ENCODE measurements around the gene AGL. TPM values are rescaled to one million over a fixed set of nuclear protein-coding genes. Genes with fewer than 3 reads are reported as not detected.

AGL gene
- total and polyA plus RNA-seq, 2 of the 4 experiments (the other 2 are of a cell fraction): 2.4 to 7.0 TPM

DNA sequence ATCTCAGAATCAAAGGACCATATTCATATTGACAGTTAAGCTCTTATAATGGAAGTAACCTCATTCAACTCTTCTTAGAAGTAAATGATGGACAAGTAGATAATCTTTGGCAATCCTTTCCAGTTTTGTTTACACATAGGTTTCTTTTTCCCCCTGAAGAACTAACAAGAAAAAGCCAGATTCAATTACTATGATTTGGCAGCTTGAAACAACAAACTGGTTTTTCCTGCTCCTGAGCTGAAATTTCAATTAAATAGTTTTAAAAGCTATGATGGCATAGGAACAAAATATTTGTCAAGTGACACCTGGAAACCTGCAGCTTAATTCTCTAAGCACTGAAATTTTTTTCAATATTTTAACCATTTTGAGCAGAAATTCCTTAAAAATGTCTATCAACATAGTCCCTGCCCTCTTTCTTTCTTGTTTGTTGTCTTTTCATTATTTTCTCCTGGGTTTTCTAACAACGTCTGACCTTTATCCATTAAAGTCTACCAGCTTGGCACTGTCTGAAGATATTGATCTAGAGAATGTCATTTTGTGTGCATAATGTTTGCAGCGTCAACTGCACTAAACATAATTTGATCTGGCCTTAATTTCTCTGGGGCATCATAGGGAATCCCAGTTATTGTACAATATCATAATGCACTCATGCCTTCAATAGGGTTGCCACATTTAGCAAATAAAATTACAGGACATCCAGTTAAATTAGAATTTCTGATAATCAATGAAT, 115.7 kb downstream of the AGL start:
- Histone ChIP-seq H3K14ac (replicated peaks; ENCODE audit: low read depth, low read length) (no peak overlapping the region), H3K36me3 (ENCODE audit: control insufficient read depth, insufficient read depth, low read length) (no peaks in the 10 kb centered on the region), H2BK120ac (ENCODE audit: low read depth, low read length) (no peak overlapping the region), H3K27me3 (ENCODE audit: control insufficient read depth, insufficient read depth, low read length) (no peaks in the 10 kb centered on the region), H4K20me1 (ENCODE audit: insufficient read depth, low read length) (no peaks in the 10 kb centered on the region), H2AFZ (replicated peaks; ENCODE audit: low read length, poor library complexity) (no peak overlapping the region), H3K79me1 (ENCODE audit: low read depth in 1 of 2, low read length in 2 of 2) (peaks cover 6 to 15% of the 10 kb centered on the region in 2 experiments; a peak in 3 of 4 replicates), H3K4me2 (ENCODE audit: low read depth, low read length) (no peak overlapping the region), H2BK20ac (ENCODE audit: low read depth, low read length) (no peak overlapping the region), H4K91ac (ENCODE audit: insufficient read depth, low read depth, low read length) (no peak overlapping the region), H3K9ac (ENCODE audit: low read depth, low read length) (no peak overlapping the region), H3K9me3 (ENCODE audit: control insufficient read depth, insufficient read depth, low read length) (no peaks in the 10 kb centered on the region), H2BK5ac (ENCODE audit: low read depth, low read length, poor library complexity, severe bottlenecking) (no peak overlapping the region), H3K4me1 (ENCODE audit: control insufficient read depth, insufficient read depth, low read length) (peaks cover 4% of the 10 kb centered on the region), H3K23ac (ENCODE audit: low read depth, low read length) (no peak overlapping the region), H3K18ac (ENCODE audit: low read depth, low read length) (no peak overlapping the region), H4K5ac (ENCODE audit: low read depth, low read length) (no peak overlapping the region), H2AK9ac (replicated peaks; ENCODE audit: low read depth, low read length, poor library complexity) (no peak overlapping the region), H3K56ac (ENCODE audit: extremely low read depth, insufficient read depth, low read length) (no peak overlapping the region), H3K4ac (ENCODE audit: low read depth, low read length) (no peak overlapping the region), H2AK5ac (ENCODE audit: low read depth, low read length) (no peak overlapping the region), H2BK15ac (ENCODE audit: low read depth, low read length) (no peak overlapping the region), H3K27ac (ENCODE audit: insufficient read depth, low read length) (no peak overlapping the region), H4K8ac (ENCODE audit: low read depth in 2 of 2, low read length in 2 of 2) (no peak overlapping the region), H3K4me3 (ENCODE audit: insufficient read depth, low read depth, low read length) (no peak overlapping the region), H3K9me1 (ENCODE audit: insufficient read depth, low read length) (peaks cover 9% of the 10 kb centered on the region)
- POLR2A ChIA-PET (ENCODE audit: unreplicated experiment): no interaction called here
- BruUV-seq (replicated peaks): no TSS peak
- DNase-seq (no peak), ATAC-seq (ENCODE audit: low read depth) (no peak)
- WGBS, 2 experiments (ENCODE audit: extremely low coverage in 2 of 2, insufficient read length in 1 of 2): no CpG with 5 or more reads among the region's 2 CpGs
- intact Hi-C loops (cut with micrococcal nuclease) (no loop called here), dilution Hi-C loops (cut with HindIII; ENCODE audit: low sequenced_read_pairs, unreplicated experiment) (no loop called here), in situ Hi-C loops (cut with MboI; ENCODE audit: low sequenced_read_pairs) (no loop called here)
- CTCF ChIA-PET: interaction anchor here (0.6 kb wide), 1 partner anchor 14 kb away, joined by 3 read pairs; no protein-coding TSS in a partner anchor
- no peak for TF ChIP-seq RFX5 (IDR thresholded peaks at IDR 0.05; ENCODE audit: low read depth, low read length)
- no peak for TF ChIP-seq MXI1 (IDR thresholded peaks at IDR 0.05; ENCODE audit: borderline replicate concordance, low read depth, low read length)
- TF ChIP-seq MAZ (IDR thresholded peaks at IDR 0.05; ENCODE audit: borderline replicate concordance, low read depth, low read length): no peak
- no peak for TF ChIP-seq MAFK (IDR thresholded peaks at IDR 0.05; ENCODE audit: low read depth, low read length)
- TF ChIP-seq FOS (IDR thresholded peaks at IDR 0.05; ENCODE audit: low read depth, low read length): no peak
- TF ChIP-seq, protein P1, sequence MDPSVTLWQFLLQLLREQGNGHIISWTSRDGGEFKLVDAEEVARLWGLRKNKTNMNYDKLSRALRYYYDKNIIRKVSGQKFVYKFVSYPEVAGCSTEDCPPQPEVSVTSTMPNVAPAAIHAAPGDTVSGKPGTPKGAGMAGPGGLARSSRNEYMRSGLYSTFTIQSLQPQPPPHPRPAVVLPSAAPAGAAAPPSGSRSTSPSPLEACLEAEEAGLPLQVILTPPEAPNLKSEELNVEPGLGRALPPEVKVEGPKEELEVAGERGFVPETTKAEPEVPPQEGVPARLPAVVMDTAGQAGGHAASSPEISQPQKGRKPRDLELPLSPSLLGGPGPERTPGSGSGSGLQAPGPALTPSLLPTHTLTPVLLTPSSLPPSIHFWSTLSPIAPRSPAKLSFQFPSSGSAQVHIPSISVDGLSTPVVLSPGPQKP (IDR thresholded peaks at IDR 0.05; ENCODE audit: borderline replicate concordance, low read depth, low read length): no peak
- TF ChIP-seq RAD21 (IDR thresholded peaks at IDR 0.05; ENCODE audit: low read length): no peak
- TF ChIP-seq CHD1 (IDR thresholded peaks at IDR 0.05; ENCODE audit: low read depth, low read length): no peak
- TF ChIP-seq, protein P2, sequence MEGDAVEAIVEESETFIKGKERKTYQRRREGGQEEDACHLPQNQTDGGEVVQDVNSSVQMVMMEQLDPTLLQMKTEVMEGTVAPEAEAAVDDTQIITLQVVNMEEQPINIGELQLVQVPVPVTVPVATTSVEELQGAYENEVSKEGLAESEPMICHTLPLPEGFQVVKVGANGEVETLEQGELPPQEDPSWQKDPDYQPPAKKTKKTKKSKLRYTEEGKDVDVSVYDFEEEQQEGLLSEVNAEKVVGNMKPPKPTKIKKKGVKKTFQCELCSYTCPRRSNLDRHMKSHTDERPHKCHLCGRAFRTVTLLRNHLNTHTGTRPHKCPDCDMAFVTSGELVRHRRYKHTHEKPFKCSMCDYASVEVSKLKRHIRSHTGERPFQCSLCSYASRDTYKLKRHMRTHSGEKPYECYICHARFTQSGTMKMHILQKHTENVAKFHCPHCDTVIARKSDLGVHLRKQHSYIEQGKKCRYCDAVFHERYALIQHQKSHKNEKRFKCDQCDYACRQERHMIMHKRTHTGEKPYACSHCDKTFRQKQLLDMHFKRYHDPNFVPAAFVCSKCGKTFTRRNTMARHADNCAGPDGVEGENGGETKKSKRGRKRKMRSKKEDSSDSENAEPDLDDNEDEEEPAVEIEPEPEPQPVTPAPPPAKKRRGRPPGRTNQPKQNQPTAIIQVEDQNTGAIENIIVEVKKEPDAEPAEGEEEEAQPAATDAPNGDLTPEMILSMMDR (conservative IDR thresholded peaks at IDR 0.05; ENCODE audit: low read depth, low read length): no peak
- TF ChIP-seq, protein P3, sequence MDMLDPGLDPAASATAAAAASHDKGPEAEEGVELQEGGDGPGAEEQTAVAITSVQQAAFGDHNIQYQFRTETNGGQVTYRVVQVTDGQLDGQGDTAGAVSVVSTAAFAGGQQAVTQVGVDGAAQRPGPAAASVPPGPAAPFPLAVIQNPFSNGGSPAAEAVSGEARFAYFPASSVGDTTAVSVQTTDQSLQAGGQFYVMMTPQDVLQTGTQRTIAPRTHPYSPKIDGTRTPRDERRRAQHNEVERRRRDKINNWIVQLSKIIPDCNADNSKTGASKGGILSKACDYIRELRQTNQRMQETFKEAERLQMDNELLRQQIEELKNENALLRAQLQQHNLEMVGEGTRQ (IDR thresholded peaks at IDR 0.05; ENCODE audit: low read depth, low read length): no peak
- no peak for TF ChIP-seq CEBPB (IDR thresholded peaks at IDR 0.05; ENCODE audit: low read depth, low read length)
- no peak for TF ChIP-seq RCOR1 (IDR thresholded peaks at IDR 0.05; ENCODE audit: insufficient replicate concordance, low read length)
- no peak for TF ChIP-seq SMC3 (IDR thresholded peaks at IDR 0.05; ENCODE audit: low read depth, low read length)
- no peak for TF ChIP-seq BHLHE40 (IDR thresholded peaks at IDR 0.05; ENCODE audit: low read depth, low read length)
- TF ChIP-seq NFE2L2 (IDR thresholded peaks at IDR 0.05; ENCODE audit: low read depth, low read length): no peak
- TF ChIP-seq POLR2A (IDR thresholded peaks at IDR 0.05; ENCODE audit: low read depth, low read length): no peak

All from IMR-90 (cell line).